ENCODE measurements around the gene SMYD1. TPM values are rescaled to one million over a fixed set of nuclear protein-coding genes. Genes with fewer than 3 reads are reported as not detected.

The SMYD1 gene
- total RNA-seq, 2 experiments from 2014 or later: not detected

- ATAC-seq: no peak
- POLR2A ChIA-PET: no interaction called here
- H3K36me3 Mint-ChIP-seq (ENCODE audit: low read depth): peaks cover 25% of the 10 kb centered on the region
- H3K27ac Mint-ChIP-seq: no peak overlapping the region
- DNase-seq: no peak
- H3K27me3 Mint-ChIP-seq (ENCODE audit: low read depth): no peaks in the 10 kb centered on the region
- CTCF ChIA-PET: no interaction called here
- peaks cover 48% of the 10 kb centered on the region for H3K4me1 Mint-ChIP-seq (ENCODE audit: low read depth)
- no peak overlapping the region for H3K4me3 Mint-ChIP-seq
- H3K9me3 Mint-ChIP-seq (ENCODE audit: insufficient read depth): no peaks in the 10 kb centered on the region
Measured at GRCh38 chr2:88057437-88057844, 10.2 kb upstream of the SMYD1 start.

- peaks cover 21% of the 10 kb centered on the region for H3K36me3 Mint-ChIP-seq (ENCODE audit: low read depth)
- ATAC-seq: no peak
- no peak for DNase-seq
- no peak overlapping the region for H3K27ac Mint-ChIP-seq
- POLR2A ChIA-PET: no interaction called here
- peaks cover 45% of the 10 kb centered on the region for H3K4me1 Mint-ChIP-seq (ENCODE audit: low read depth)
- H3K4me3 Mint-ChIP-seq: no peak overlapping the region
- CTCF ChIA-PET: interaction anchor here (5.4 kb wide), 1 partner anchor 102 kb away, joined by 135 read pairs; no protein-coding TSS in a partner anchor
- H3K9me3 Mint-ChIP-seq (ENCODE audit: insufficient read depth): no peaks in the 10 kb centered on the region
- no peaks in the 10 kb centered on the region for H3K27me3 Mint-ChIP-seq (ENCODE audit: low read depth)
Measured at GRCh38 chr2:88058191-88058590, 9.4 kb upstream of the SMYD1 start.

- no peak for ATAC-seq
Measured at GRCh38 chr2:88059979-88060906, 7.4 kb upstream of the SMYD1 start.

GRCh38 chr2:88060907-88061275 is 6.7 kb upstream of the SMYD1 start:
- Mint-ChIP-seq H3K36me3 (ENCODE audit: low read depth) (no peaks in the 10 kb centered on the region), H3K27ac (no peak overlapping the region), H3K9me3 (ENCODE audit: insufficient read depth) (no peaks in the 10 kb centered on the region), H3K27me3 (ENCODE audit: low read depth) (no peaks in the 10 kb centered on the region), H3K4me1 (ENCODE audit: low read depth) (peaks cover 27% of the 10 kb centered on the region), H3K4me3 (no peak overlapping the region)
- ATAC-seq: no peak
- DNase-seq: no peak
- ChIA-PET POLR2A (interaction anchor here (0.5 to 1.7 kb wide), 3 partner anchors 38 to 81 kb away, joined by 4 to 8 read pairs (median 5); partner anchors contain the start of gene RNU2-63P), CTCF (interaction anchor here (0.6 to 5.4 kb wide), 49 partner anchors 8 to 611 kb away, joined by 3 to 135 read pairs (median 5); partner anchors contain the start of gene RNU2-63P)

More at GRCh38 chr2:88059979-88060906, 7.4 kb upstream of the SMYD1 start:
- no peak overlapping the region for H3K27ac Mint-ChIP-seq
- ChIA-PET CTCF (interaction anchor here (0.6 to 5.4 kb wide), 51 partner anchors 9 to 611 kb away, joined by 3 to 135 read pairs (median 5); partner anchors contain the start of gene RNU2-63P), POLR2A (interaction anchor here (0.5 to 1.7 kb wide), 2 partner anchors 37 to 43 kb away, joined by 4 to 8 read pairs; partner anchors contain the start of gene RNU2-63P)
- no peaks in the 10 kb centered on the region for H3K27me3 Mint-ChIP-seq (ENCODE audit: low read depth)
- H3K4me3 Mint-ChIP-seq: no peak overlapping the region
- peak; percentile 46 for DNase-seq
- peaks cover under 1% of the 10 kb centered on the region for H3K36me3 Mint-ChIP-seq (ENCODE audit: low read depth)
- peaks cover 29% of the 10 kb centered on the region for H3K4me1 Mint-ChIP-seq (ENCODE audit: low read depth)
- H3K9me3 Mint-ChIP-seq (ENCODE audit: insufficient read depth): no peaks in the 10 kb centered on the region

GRCh38 chr2:88061295-88061694 is 6.3 kb upstream of the SMYD1 start:
- H3K4me3 Mint-ChIP-seq: no peak overlapping the region
- no peak for DNase-seq
- peaks cover 23% of the 10 kb centered on the region for H3K4me1 Mint-ChIP-seq (ENCODE audit: low read depth)
- no peak overlapping the region for H3K27ac Mint-ChIP-seq
- H3K36me3 Mint-ChIP-seq (ENCODE audit: low read depth): no peaks in the 10 kb centered on the region
- no peaks in the 10 kb centered on the region for H3K9me3 Mint-ChIP-seq (ENCODE audit: insufficient read depth)
- no peaks in the 10 kb centered on the region for H3K27me3 Mint-ChIP-seq (ENCODE audit: low read depth)
- no peak for ATAC-seq
- ChIA-PET POLR2A (interaction anchor here (0.5 to 1.7 kb wide), 3 partner anchors 38 to 81 kb away, joined by 4 to 8 read pairs (median 5); partner anchors contain the start of gene RNU2-63P), CTCF (interaction anchor here (0.7 to 5.4 kb wide), 28 partner anchors 8 to 393 kb away, joined by 3 to 135 read pairs (median 8); no protein-coding TSS in a partner anchor)

- no peaks in the 10 kb centered on the region for H3K4me1 Mint-ChIP-seq (ENCODE audit: low read depth)
- no peak overlapping the region for H3K27ac Mint-ChIP-seq
- H3K4me3 Mint-ChIP-seq: no peak overlapping the region
- POLR2A ChIA-PET: no interaction called here
- no peak for DNase-seq
- no peaks in the 10 kb centered on the region for H3K9me3 Mint-ChIP-seq (ENCODE audit: insufficient read depth)
- no peaks in the 10 kb centered on the region for H3K36me3 Mint-ChIP-seq (ENCODE audit: low read depth)
- no peak for ATAC-seq
- CTCF ChIA-PET: no interaction called here
- H3K27me3 Mint-ChIP-seq (ENCODE audit: low read depth): no peaks in the 10 kb centered on the region
Measured at GRCh38 chr2:88066543-88066942, 1.1 kb upstream of the SMYD1 start.

- POLR2A ChIA-PET: no interaction called here
- H3K27ac Mint-ChIP-seq: no peak overlapping the region
- H3K4me1 Mint-ChIP-seq (ENCODE audit: low read depth): no peaks in the 10 kb centered on the region
- H3K9me3 Mint-ChIP-seq (ENCODE audit: insufficient read depth): no peaks in the 10 kb centered on the region
- no peak overlapping the region for H3K4me3 Mint-ChIP-seq
- DNase-seq: no peak
- H3K36me3 Mint-ChIP-seq (ENCODE audit: low read depth): no peaks in the 10 kb centered on the region
- CTCF ChIA-PET: no interaction called here
- no peaks in the 10 kb centered on the region for H3K27me3 Mint-ChIP-seq (ENCODE audit: low read depth)
- no peak for ATAC-seq
Measured at GRCh38 chr2:88067189-88067588, 436 bp upstream of the SMYD1 start.

- no peak overlapping the region for H3K27ac Mint-ChIP-seq
- H3K4me1 Mint-ChIP-seq (ENCODE audit: low read depth): no peaks in the 10 kb centered on the region
- no peaks in the 10 kb centered on the region for H3K9me3 Mint-ChIP-seq (ENCODE audit: insufficient read depth)
- POLR2A ChIA-PET: no interaction called here
- CTCF ChIA-PET: interaction anchor here (2.6 kb wide), 1 partner anchor 8 kb away, joined by 15 read pairs; no protein-coding TSS in a partner anchor
- H3K27me3 Mint-ChIP-seq (ENCODE audit: low read depth): no peaks in the 10 kb centered on the region
- no peak overlapping the region for H3K4me3 Mint-ChIP-seq
- no peaks in the 10 kb centered on the region for H3K36me3 Mint-ChIP-seq (ENCODE audit: low read depth)
- DNase-seq: no peak
- ATAC-seq: no peak
Measured at GRCh38 chr2:88068044-88068443, 419 bp downstream of the SMYD1 start.

GRCh38 chr2:88069117-88069516 is 1.5 kb downstream of the SMYD1 start:
- H3K4me3 Mint-ChIP-seq: no peak overlapping the region
- no peaks in the 10 kb centered on the region for H3K9me3 Mint-ChIP-seq (ENCODE audit: insufficient read depth)
- ChIA-PET POLR2A (no interaction called here), CTCF (interaction anchor here (2.6 kb wide), 1 partner anchor 9 kb away, joined by 15 read pairs; no protein-coding TSS in a partner anchor)
- DNase-seq: no peak
- no peaks in the 10 kb centered on the region for H3K36me3 Mint-ChIP-seq (ENCODE audit: low read depth)
- no peak overlapping the region for H3K27ac Mint-ChIP-seq
- no peaks in the 10 kb centered on the region for H3K4me1 Mint-ChIP-seq (ENCODE audit: low read depth)
- no peak for ATAC-seq
- H3K27me3 Mint-ChIP-seq (ENCODE audit: low read depth): no peaks in the 10 kb centered on the region

GRCh38 chr2:88070055-88070454 is 2.4 kb downstream of the SMYD1 start:
- Mint-ChIP-seq H3K4me1 (ENCODE audit: low read depth) (no peaks in the 10 kb centered on the region), H3K36me3 (ENCODE audit: low read depth) (no peaks in the 10 kb centered on the region), H3K4me3 (no peak overlapping the region), H3K9me3 (ENCODE audit: insufficient read depth) (no peaks in the 10 kb centered on the region), H3K27me3 (ENCODE audit: low read depth) (no peaks in the 10 kb centered on the region), H3K27ac (no peak overlapping the region)
- ChIA-PET POLR2A (no interaction called here), CTCF (interaction anchor here (2.6 kb wide), 1 partner anchor 10 kb away, joined by 15 read pairs; no protein-coding TSS in a partner anchor)
- no peak for DNase-seq
- no peak for ATAC-seq

GRCh38 chr2:88071365-88071764 is 3.7 kb downstream of the SMYD1 start:
- no peaks in the 10 kb centered on the region for H3K36me3 Mint-ChIP-seq (ENCODE audit: low read depth)
- H3K4me3 Mint-ChIP-seq: no peak overlapping the region
- H3K27me3 Mint-ChIP-seq (ENCODE audit: low read depth): no peaks in the 10 kb centered on the region
- H3K27ac Mint-ChIP-seq: no peak overlapping the region
- H3K4me1 Mint-ChIP-seq (ENCODE audit: low read depth): no peaks in the 10 kb centered on the region
- ATAC-seq: no peak
- no peak for DNase-seq
- CTCF ChIA-PET: no interaction called here
- no peaks in the 10 kb centered on the region for H3K9me3 Mint-ChIP-seq (ENCODE audit: insufficient read depth)
- POLR2A ChIA-PET: no interaction called here

- CTCF ChIA-PET: interaction anchor here (1.2 to 1.5 kb wide), 2 partner anchors 14 to 47 kb away, joined by 3 to 8 read pairs; no protein-coding TSS in a partner anchor
- ATAC-seq (no peak), DNase-seq (no peak)
- H3K4me1 Mint-ChIP-seq (ENCODE audit: low read depth): no peaks in the 10 kb centered on the region
- POLR2A ChIA-PET: no interaction called here
- H3K27me3 Mint-ChIP-seq (ENCODE audit: low read depth): no peaks in the 10 kb centered on the region
- no peak overlapping the region for H3K27ac Mint-ChIP-seq
- no peak overlapping the region for H3K4me3 Mint-ChIP-seq
- no peaks in the 10 kb centered on the region for H3K9me3 Mint-ChIP-seq (ENCODE audit: insufficient read depth)
- no peaks in the 10 kb centered on the region for H3K36me3 Mint-ChIP-seq (ENCODE audit: low read depth)
Measured at GRCh38 chr2:88074150-88074549, 6.5 kb downstream of the SMYD1 start.
